ENCODE measurements around the gene CYB561. TPM values are rescaled to one million over a fixed set of nuclear protein-coding genes. Genes with fewer than 3 reads are reported as not detected.

Gene CYB561
- polyA plus RNA-seq, 3 donors, result 5.2 to 11.8 (median 8.3) TPM

GRCh38 chr17:63477480-63478440 lies 31.7 kb upstream of the CYB561 start:
- Histone ChIP-seq H3K4me2 (replicated peaks; ENCODE audit: extremely low read depth, low read length, poor library complexity, severe bottlenecking) (peak overlapping the region; percentile 86), H3K27ac (ENCODE audit: low read depth in 1 of 2, low read length in 2 of 2) (no peak overlapping the region), H3K79me2 (ENCODE audit: insufficient read depth, low read length) (no peaks in the 10 kb centered on the region), H3K36me3 (replicated peaks in 1 of 2; ENCODE audit: control insufficient read depth in 1 of 2, insufficient read depth in 2 of 2, low read length in 2 of 2) (no peaks in the 10 kb centered on the region), H4K20me1 (ENCODE audit: insufficient read depth, low read length) (no peaks in the 10 kb centered on the region), H3K4me3 (replicated peaks in 1 of 3; ENCODE audit: low read depth in 2 of 3, low read length in 3 of 3) (peak overlapping the region in 2 of 3 experiments; percentile 20 to 72), H3K9me3 (replicated peaks in 1 of 2; ENCODE audit: control insufficient read depth in 1 of 2, insufficient read depth in 1 of 2, low read length in 2 of 2) (peaks cover 3 to 7% of the 10 kb centered on the region in 2 donors), H3K27me3 (ENCODE audit: control insufficient read depth in 2 of 2, insufficient read depth in 2 of 2, low read length in 2 of 2) (peaks cover 6 to 47% of the 10 kb centered on the region in 2 donors), H3K4me1 (ENCODE audit: control insufficient read depth in 1 of 2, insufficient read depth in 2 of 2, low read length in 2 of 2) (peaks cover 9 to 21% of the 10 kb centered on the region in 2 donors), H3K9ac (ENCODE audit: insufficient read depth, low read length, poor library complexity, severe bottlenecking) (no peak overlapping the region), H2AFZ (ENCODE audit: insufficient read depth, low read depth, low read length, poor library complexity, severe bottlenecking) (peak overlapping the region; percentile 37)
- 13% methylated on average over 39 of the region's 44 CpGs for WGBS (ENCODE audit: insufficient coverage)
- Mint-ChIP-seq H3K27ac (no peak overlapping the region), H3K36me3 (peaks cover 3 to 6% of the 10 kb centered on the region in 2 donors), H3K4me1 (peaks cover 14% of the 10 kb centered on the region), H3K9me3 (peaks cover 0 to 22% (median 4%) of the 10 kb centered on the region in 7 donors), H3K4me3 (peak overlapping the region; percentile 79 to 97), H3K27me3 (ENCODE audit: low read depth in 3 of 3) (peaks cover 34 to 63% (median 43%) of the 10 kb centered on the region in 3 donors)
- TF ChIP-seq, protein P1, sequence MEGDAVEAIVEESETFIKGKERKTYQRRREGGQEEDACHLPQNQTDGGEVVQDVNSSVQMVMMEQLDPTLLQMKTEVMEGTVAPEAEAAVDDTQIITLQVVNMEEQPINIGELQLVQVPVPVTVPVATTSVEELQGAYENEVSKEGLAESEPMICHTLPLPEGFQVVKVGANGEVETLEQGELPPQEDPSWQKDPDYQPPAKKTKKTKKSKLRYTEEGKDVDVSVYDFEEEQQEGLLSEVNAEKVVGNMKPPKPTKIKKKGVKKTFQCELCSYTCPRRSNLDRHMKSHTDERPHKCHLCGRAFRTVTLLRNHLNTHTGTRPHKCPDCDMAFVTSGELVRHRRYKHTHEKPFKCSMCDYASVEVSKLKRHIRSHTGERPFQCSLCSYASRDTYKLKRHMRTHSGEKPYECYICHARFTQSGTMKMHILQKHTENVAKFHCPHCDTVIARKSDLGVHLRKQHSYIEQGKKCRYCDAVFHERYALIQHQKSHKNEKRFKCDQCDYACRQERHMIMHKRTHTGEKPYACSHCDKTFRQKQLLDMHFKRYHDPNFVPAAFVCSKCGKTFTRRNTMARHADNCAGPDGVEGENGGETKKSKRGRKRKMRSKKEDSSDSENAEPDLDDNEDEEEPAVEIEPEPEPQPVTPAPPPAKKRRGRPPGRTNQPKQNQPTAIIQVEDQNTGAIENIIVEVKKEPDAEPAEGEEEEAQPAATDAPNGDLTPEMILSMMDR (IDR thresholded peaks at IDR 0.05), result no peak
- intact Hi-C loops (cut with micrococcal nuclease), result no loop called here
- DNase-seq, result peak; percentile 2 to 17 (median 4)

DNA sequence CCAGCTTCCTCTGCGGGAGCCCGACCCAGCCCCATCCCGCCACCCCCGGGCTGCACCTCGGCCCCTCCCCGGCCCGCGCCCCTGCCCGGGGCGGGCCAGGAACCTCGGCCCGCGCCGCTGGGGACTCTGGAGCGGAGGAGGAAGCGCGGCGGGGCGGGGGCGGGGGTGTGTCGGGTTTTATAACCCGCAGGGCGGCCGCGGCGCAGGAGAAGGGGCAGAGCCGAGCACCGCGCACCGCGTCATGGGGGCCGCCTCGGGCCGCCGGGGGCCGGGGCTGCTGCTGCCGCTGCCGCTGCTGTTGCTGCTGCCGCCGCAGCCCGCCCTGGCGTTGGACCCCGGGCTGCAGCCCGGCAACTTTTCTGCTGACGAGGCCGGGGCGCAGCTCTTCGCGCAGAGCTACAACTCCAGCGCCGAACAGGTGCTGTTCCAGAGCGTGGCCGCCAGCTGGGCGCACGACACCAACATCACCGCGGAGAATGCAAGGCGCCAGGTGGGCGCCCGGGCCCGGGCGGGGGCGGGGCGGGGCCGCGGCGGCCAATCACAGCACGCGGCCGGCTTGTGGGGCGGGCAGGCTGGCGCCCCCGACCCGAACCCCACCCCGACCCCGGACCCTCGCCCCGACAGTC lies 30.9 kb upstream of the CYB561 start, which contains the start of gene ACE:
Gene ACE, plus strand, starts transcription at position 208 of the 626 bp plus-strand sequence. Its CDS starts 34 bp downstream, at position 242.
- Histone ChIP-seq H3K4me3 (replicated peaks in 1 of 3; ENCODE audit: low read depth in 2 of 3, low read length in 3 of 3) (peak within 1 kb of the TSS; percentile 4 to 72 (median 20)), H3K36me3 (replicated peaks in 1 of 2; ENCODE audit: control insufficient read depth in 1 of 2, insufficient read depth in 2 of 2, low read length in 2 of 2) (no peaks in the 10 kb centered on the region), H3K4me1 (ENCODE audit: control insufficient read depth in 1 of 2, insufficient read depth in 2 of 2, low read length in 2 of 2) (peaks cover 9 to 21% of the 10 kb centered on the region in 2 donors), H2AFZ (ENCODE audit: insufficient read depth, low read depth, low read length, poor library complexity, severe bottlenecking) (peak within 1 kb of the TSS; percentile 70), H4K20me1 (ENCODE audit: insufficient read depth, low read length) (no peaks in the 10 kb centered on the region), H3K4me2 (replicated peaks; ENCODE audit: extremely low read depth, low read length, poor library complexity, severe bottlenecking) (peak within 1 kb of the TSS; percentile 86), H3K27ac (ENCODE audit: low read depth in 1 of 2, low read length in 2 of 2) (no peak within 1 kb of the TSS), H3K27me3 (ENCODE audit: control insufficient read depth in 2 of 2, insufficient read depth in 2 of 2, low read length in 2 of 2) (peaks cover 6 to 47% of the 10 kb centered on the region in 2 donors), H3K9ac (ENCODE audit: insufficient read depth, low read length, poor library complexity, severe bottlenecking) (peak within 1 kb of the TSS; percentile 21), H3K79me2 (ENCODE audit: insufficient read depth, low read length) (no peaks in the 10 kb centered on the region), H3K9me3 (replicated peaks in 1 of 2; ENCODE audit: control insufficient read depth in 1 of 2, insufficient read depth in 1 of 2, low read length in 2 of 2) (peaks cover 3 to 7% of the 10 kb centered on the region in 2 donors)
- H3K4me1 Mint-ChIP-seq, result peaks cover 14% of the 10 kb centered on the region
- H3K27me3 Mint-ChIP-seq (ENCODE audit: low read depth in 3 of 3), result peaks cover 39 to 67% (median 43%) of the 10 kb centered on the region in 3 donors
- H3K36me3 Mint-ChIP-seq, result peaks cover 3 to 6% of the 10 kb centered on the region in 2 donors
- no peak within 1 kb of the TSS for H3K27ac Mint-ChIP-seq
- H3K9me3 Mint-ChIP-seq, result peaks cover 0 to 22% (median 4%) of the 10 kb centered on the region in 7 donors
- DNase-seq, result peak; percentile 6 to 39 (median 6)
- intact Hi-C loops (cut with micrococcal nuclease), result no loop called here
- H3K4me3 Mint-ChIP-seq, result peak within 1 kb of the TSS; percentile 79 to 97
- under 1% methylated on average over 74 of the region's 78 CpGs for WGBS (ENCODE audit: insufficient coverage)
- TF ChIP-seq, protein P1 (IDR thresholded peaks at IDR 0.05), result no peak
